ENCODE results near the gene SMPD2.

GRCh38 chr6:109396046-109396718 is 44.3 kb upstream of the SMPD2 start:
- TF ChIP-seq POLR2AphosphoS5 (IDR thresholded peaks at IDR 0.05; ENCODE audit: low read depth) (no peak), CTCF (IDR thresholded peaks at IDR 0.05; ENCODE audit: insufficient read depth, low read length) (no peak), GABPA (IDR thresholded peaks at IDR 0.05; ENCODE audit: low read depth) (no peak), REST (IDR thresholded peaks at IDR 0.05; ENCODE audit: insufficient replicate concordance, low read depth) (no peak), SPI1 (IDR thresholded peaks at IDR 0.05; ENCODE audit: borderline replicate concordance, low read depth) (no peak)

Data from HL-60 (cell line).